Kidney epithelial cell (primary cell): ENCODE measurements around the gene CDC42EP5. TPM values are rescaled to one million over a fixed set of nuclear protein-coding genes. Genes with fewer than 3 reads are reported as not detected.

Source experiments
- DNase-seq: peaks from one replicate; pipeline ENCODE4 v3.0.0-alpha.2; 2010; ENCODE audit warnings: low read depth
- H3K27me3 ChIP-seq: 2 replicates; pipeline ENCODE4 v1.6.0; 2011; ENCODE audit warnings: low read length; ENCODE audit not compliant: control insufficient read depth, insufficient read depth
- H3K36me3 ChIP-seq: 2 replicates; pipeline ENCODE4 v1.5.1; 2011; ENCODE audit warnings: low read length; ENCODE audit not compliant: control insufficient read depth, insufficient read depth
- H3K4me3 ChIP-seq: 2 replicates; pipeline ENCODE4 v1.5.1; 2011; ENCODE audit warnings: low read depth, mild to moderate bottlenecking, control low read depth, low read length
- CTCF ChIP-seq: IDR thresholded peaks from 2 replicates; pipeline ENCODE4 v1.5.1; 2011; ENCODE audit warnings: mild to moderate bottlenecking, moderate library complexity, low read length, control low read depth, inconsistent platforms; ENCODE audit not compliant: insufficient read depth, poor library complexity, severe bottlenecking
- total RNA-seq: library from RNA; depleted of rRNA; stranded (reverse); fragments of >200 nt; gene quantifications from 2 replicates; pipeline ENCODE4 v1.2.3, GENCODE V29; 2015

The CDC42EP5 gene
- total RNA-seq, 1 donor from 2014 or later, result 24.4 TPM

- DNase-seq, result no peak
- no peak for TF ChIP-seq CTCF
- H3K4me3 ChIP-seq, result no peak overlapping the region
- peaks cover 57% of the 10 kb centered on the region for H3K27me3 ChIP-seq
- H3K36me3 ChIP-seq, result no peaks in the 10 kb centered on the region
These were observed 52.5 kb downstream of the CDC42EP5 start for GRCh38 chr19:54420383-54421168.

- TF ChIP-seq CTCF, result no peak
These were observed 53.1 kb downstream of the CDC42EP5 start for GRCh38 chr19:54420068-54420382.

GRCh38 chr19:54418930-54419800 is 53.9 kb downstream of the CDC42EP5 start:
- H3K27me3 ChIP-seq, result peaks cover 69% of the 10 kb centered on the region
- H3K4me3 ChIP-seq, result no peak overlapping the region
- DNase-seq, result no peak
- no peaks in the 10 kb centered on the region for H3K36me3 ChIP-seq
- no peak for TF ChIP-seq CTCF

More at GRCh38 chr19:54420068-54420382, 53.1 kb downstream of the CDC42EP5 start:
- Histone ChIP-seq H3K27me3 (peaks cover 60% of the 10 kb centered on the region), H3K36me3 (no peaks in the 10 kb centered on the region), H3K4me3 (no peak overlapping the region)
- DNase-seq, result no peak

GRCh38 chr19:54418030-54418929 is 54.8 kb downstream of the CDC42EP5 start:
- H3K27me3 ChIP-seq, result peaks cover 69% of the 10 kb centered on the region
- no peak for DNase-seq
- no peak overlapping the region for H3K4me3 ChIP-seq
- no peaks in the 10 kb centered on the region for H3K36me3 ChIP-seq
- TF ChIP-seq CTCF, result no peak

- Histone ChIP-seq H3K27me3 (peaks cover 63% of the 10 kb centered on the region), H3K4me3 (no peak overlapping the region), H3K36me3 (no peaks in the 10 kb centered on the region)
- TF ChIP-seq CTCF, result no peak
- no peak for DNase-seq
These were observed 56.2 kb downstream of the CDC42EP5 start for GRCh38 chr19:54416695-54417491.
